ENCODE measurements around the gene KRAS.

KRAS gene

GRCh38 chr12:25184132-25184531 is 66.6 kb downstream of the KRAS start:
- TF ChIP-seq, protein P1, sequence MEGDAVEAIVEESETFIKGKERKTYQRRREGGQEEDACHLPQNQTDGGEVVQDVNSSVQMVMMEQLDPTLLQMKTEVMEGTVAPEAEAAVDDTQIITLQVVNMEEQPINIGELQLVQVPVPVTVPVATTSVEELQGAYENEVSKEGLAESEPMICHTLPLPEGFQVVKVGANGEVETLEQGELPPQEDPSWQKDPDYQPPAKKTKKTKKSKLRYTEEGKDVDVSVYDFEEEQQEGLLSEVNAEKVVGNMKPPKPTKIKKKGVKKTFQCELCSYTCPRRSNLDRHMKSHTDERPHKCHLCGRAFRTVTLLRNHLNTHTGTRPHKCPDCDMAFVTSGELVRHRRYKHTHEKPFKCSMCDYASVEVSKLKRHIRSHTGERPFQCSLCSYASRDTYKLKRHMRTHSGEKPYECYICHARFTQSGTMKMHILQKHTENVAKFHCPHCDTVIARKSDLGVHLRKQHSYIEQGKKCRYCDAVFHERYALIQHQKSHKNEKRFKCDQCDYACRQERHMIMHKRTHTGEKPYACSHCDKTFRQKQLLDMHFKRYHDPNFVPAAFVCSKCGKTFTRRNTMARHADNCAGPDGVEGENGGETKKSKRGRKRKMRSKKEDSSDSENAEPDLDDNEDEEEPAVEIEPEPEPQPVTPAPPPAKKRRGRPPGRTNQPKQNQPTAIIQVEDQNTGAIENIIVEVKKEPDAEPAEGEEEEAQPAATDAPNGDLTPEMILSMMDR (conservative IDR thresholded peaks at IDR 0.05) = no peak
- no peak overlapping the region for H3K27ac ChIP-seq

DNA sequence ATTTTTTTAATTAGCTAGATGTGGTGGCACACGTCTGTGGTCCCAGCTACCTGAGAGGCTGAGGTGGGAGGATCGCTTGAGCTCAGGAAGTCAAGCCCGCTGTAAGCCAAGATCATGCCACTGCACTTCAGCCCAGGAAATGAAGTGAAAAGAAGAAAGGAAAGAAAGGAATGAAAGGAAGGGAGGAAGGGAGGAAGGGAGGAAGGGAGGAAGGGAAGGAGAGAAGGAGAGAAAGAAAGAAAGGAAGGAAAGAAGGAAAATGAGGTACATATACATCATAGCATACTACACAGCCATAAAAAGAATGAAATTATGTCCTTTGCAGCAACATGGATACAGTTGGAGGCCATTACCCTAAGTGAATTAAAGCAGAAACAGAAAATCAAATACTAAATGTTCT is 68.0 kb downstream of the KRAS start:
- TF ChIP-seq, protein P1 (conservative IDR thresholded peaks at IDR 0.05) = no peak
- no peak overlapping the region for H3K27ac ChIP-seq

DNA sequence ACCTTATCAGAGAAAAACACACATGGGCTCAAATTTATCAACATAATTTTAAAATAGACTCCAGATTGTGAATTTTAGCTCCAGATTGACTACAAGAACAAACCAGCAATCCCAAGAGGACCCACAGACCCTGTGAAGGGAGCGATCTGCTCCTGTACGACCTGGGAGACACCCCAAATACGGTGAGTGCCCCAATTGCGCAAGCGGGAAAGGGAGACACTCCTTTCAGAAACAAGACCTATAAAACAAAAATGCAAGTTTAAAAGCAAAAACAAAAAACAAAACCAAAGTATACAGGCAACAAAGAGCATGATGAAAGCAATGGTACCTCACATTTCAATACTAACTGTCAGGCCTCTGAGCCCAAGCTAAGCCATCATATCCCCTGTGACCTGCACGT is 87.9 kb downstream of the KRAS start:
- TF ChIP-seq, protein P1 (conservative IDR thresholded peaks at IDR 0.05) = no peak
- H3K27ac ChIP-seq = no peak overlapping the region

- H3K27ac ChIP-seq = no peak overlapping the region
- TF ChIP-seq, protein P1 (conservative IDR thresholded peaks at IDR 0.05) = no peak
Observed at GRCh38 chr12:25156061-25156460, 94.7 kb downstream of the KRAS start.

DNA sequence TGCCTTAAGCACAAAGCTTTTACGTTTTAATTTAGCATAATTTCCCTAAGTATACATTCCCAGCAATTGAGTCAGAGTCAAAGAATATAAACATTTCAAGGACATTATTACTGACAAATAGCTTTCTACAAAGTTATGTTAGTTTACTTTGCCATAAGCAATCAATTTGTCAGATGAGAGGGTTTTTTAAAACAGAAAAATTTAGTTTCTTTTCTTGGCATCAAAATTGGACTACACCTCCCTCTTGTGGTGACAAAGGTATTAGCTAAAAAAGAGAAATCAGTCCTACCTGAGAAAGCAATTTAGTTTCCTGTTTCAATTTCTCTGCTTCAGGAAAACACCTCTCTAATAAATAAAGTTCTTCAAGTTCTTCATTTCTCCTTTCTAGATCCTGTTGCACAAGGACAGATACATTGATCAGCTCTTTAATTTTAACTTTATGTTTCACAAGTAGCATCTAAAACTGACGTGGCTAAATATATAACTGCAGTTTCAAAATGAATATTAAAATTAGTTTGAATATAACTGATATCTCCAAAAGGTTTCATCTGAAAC is 95.6 kb downstream of the KRAS start:
- no peak overlapping the region for H3K27ac ChIP-seq
- TF ChIP-seq, protein P1 (conservative IDR thresholded peaks at IDR 0.05) = peak; percentile 89
